ENCODE measurements around the gene BTBD16. TPM values are rescaled to one million over a fixed set of nuclear protein-coding genes. Genes with fewer than 3 reads are reported as not detected.

BTBD16 gene
- total and polyA plus RNA-seq, 2 experiments from 2014 or later: 0.09 to 0.16 TPM

DNA sequence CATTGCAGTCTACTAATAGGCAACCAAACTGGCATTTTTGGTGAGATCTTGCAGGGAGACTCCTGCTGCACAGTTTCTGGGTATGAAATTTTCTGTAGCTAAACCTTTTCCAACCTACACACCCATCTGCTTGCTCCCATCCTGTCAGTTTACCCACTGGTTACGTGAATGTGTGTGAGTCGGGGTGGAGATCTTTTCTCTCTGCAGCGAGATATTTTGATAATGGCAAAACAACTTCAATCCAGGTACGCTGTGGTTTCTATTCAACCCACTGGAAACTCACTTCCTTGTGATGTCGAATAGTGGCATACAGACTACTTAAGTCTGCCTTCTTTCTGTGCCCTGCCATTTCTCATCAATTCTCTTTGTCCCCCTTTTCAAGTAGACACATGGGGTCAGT, 107.9 kb downstream of the BTBD16 start:
- H3K36me3 ChIP-seq: no peaks in the 10 kb centered on the region
- no peaks in the 10 kb centered on the region for H3K9me3 ChIP-seq (ENCODE audit: low read depth)
- H3K27ac ChIP-seq: no peak overlapping the region
- TF ChIP-seq, protein P1, sequence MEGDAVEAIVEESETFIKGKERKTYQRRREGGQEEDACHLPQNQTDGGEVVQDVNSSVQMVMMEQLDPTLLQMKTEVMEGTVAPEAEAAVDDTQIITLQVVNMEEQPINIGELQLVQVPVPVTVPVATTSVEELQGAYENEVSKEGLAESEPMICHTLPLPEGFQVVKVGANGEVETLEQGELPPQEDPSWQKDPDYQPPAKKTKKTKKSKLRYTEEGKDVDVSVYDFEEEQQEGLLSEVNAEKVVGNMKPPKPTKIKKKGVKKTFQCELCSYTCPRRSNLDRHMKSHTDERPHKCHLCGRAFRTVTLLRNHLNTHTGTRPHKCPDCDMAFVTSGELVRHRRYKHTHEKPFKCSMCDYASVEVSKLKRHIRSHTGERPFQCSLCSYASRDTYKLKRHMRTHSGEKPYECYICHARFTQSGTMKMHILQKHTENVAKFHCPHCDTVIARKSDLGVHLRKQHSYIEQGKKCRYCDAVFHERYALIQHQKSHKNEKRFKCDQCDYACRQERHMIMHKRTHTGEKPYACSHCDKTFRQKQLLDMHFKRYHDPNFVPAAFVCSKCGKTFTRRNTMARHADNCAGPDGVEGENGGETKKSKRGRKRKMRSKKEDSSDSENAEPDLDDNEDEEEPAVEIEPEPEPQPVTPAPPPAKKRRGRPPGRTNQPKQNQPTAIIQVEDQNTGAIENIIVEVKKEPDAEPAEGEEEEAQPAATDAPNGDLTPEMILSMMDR (IDR thresholded peaks at IDR 0.05; ENCODE audit: low read depth, low read length): no peak
- H3K4me1 ChIP-seq (ENCODE audit: low read depth): peaks cover 4% of the 10 kb centered on the region
- DNase-seq (ENCODE audit: low read depth in 1 of 2, low spot score in 1 of 2): no peak
- H3K27me3 ChIP-seq: no peaks in the 10 kb centered on the region
- H3K4me3 ChIP-seq: no peak overlapping the region

DNA sequence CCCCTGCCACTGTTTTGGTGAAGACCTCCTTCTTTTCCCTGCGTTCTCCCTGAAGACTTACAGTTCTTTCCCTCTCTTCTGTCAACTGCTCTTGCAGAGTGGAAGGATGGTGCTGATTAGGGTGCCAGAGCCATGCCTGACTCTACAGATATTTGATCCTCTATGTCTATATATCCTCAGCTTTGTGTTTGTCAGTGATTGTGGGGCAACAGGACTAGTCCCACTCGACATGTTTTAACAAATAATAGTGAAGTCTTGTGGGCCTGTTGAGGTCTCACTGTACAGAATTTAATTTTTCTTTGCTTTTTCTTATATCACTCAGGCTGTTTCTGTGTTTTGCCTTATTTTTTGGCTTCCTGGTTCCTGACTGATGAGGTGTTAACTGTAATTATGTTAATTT, 108.4 kb downstream of the BTBD16 start:
- H3K4me3 ChIP-seq: no peak overlapping the region
- no peaks in the 10 kb centered on the region for H3K9me3 ChIP-seq (ENCODE audit: low read depth)
- no peak overlapping the region for H3K27ac ChIP-seq
- peaks cover 4% of the 10 kb centered on the region for H3K4me1 ChIP-seq (ENCODE audit: low read depth)
- no peaks in the 10 kb centered on the region for H3K36me3 ChIP-seq
- no peaks in the 10 kb centered on the region for H3K27me3 ChIP-seq
- TF ChIP-seq, protein P1 (IDR thresholded peaks at IDR 0.05; ENCODE audit: low read depth, low read length): no peak
- DNase-seq (ENCODE audit: low read depth in 1 of 2, low spot score in 1 of 2): no peak

DNA sequence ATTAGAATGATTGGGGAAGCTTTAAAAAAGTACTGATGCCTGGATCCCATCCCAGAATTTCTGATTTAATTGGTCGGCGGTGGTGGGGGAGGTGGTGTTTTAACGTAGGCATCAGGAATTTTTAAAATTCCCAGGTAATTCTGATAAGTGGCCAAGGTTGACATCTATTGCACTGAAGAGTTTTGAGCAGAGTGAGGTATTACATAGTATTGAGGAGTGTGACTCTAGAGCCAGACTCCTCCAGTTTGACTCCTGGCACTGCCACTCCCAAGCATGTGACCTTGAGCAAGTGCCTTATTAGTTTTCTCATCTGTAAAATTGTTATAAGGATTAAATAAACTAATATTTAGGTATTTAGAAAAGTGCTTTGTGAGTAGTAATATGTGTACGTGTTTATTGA, 109.6 kb downstream of the BTBD16 start:
- H3K27me3 ChIP-seq: no peaks in the 10 kb centered on the region
- H3K27ac ChIP-seq: no peak overlapping the region
- no peak for DNase-seq (ENCODE audit: low read depth in 1 of 2, low spot score in 1 of 2)
- H3K4me1 ChIP-seq (ENCODE audit: low read depth): peaks cover 2% of the 10 kb centered on the region
- H3K9me3 ChIP-seq (ENCODE audit: low read depth): no peaks in the 10 kb centered on the region
- no peaks in the 10 kb centered on the region for H3K36me3 ChIP-seq
- TF ChIP-seq, protein P1 (IDR thresholded peaks at IDR 0.05; ENCODE audit: low read depth, low read length): no peak
- no peak overlapping the region for H3K4me3 ChIP-seq

DNA sequence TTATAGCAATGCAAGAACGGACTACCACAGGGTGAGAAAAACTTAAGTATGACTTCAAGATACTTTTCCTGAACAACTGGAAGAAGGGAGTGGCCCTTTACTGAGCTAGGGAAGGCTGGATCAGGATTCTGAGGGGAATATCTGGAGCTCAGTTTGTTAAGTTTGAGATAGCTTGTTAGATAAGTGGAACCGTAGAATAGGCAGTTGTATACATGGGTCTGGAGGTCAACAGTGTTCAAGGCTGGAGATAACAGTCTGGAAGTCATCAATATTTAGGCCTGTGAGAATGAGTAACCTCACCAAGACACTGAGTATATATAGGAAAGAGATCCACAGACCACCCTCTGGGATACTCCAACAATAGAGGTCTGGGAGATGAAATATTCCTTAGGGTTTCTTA, 110.6 kb downstream of the BTBD16 start:
- no peaks in the 10 kb centered on the region for H3K9me3 ChIP-seq (ENCODE audit: low read depth)
- H3K27me3 ChIP-seq: no peaks in the 10 kb centered on the region
- no peaks in the 10 kb centered on the region for H3K4me1 ChIP-seq (ENCODE audit: low read depth)
- DNase-seq (ENCODE audit: low read depth in 1 of 2, low spot score in 1 of 2): no peak
- H3K36me3 ChIP-seq: no peaks in the 10 kb centered on the region
- TF ChIP-seq, protein P1 (IDR thresholded peaks at IDR 0.05; ENCODE audit: low read depth, low read length): no peak
- H3K27ac ChIP-seq: no peak overlapping the region
- no peak overlapping the region for H3K4me3 ChIP-seq

DNA sequence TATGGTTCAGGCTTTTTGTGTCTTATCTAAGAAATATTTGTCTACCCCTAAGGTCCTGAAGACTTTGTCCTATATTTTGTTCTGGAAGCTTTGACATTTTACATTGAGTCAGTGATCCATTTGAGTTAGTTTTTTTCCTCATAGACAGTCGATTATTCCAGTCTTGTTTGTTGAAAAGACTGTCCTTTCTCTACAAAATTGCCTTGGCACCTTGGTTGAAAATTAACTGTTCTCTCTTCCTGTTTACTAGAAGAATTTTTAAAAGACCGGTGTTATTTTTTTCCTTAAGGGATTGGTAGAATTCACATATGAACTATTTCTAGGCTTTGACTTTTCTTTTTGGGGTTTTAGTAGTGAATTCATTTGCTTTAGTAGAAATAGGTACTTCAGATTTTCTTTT, 115.4 kb downstream of the BTBD16 start:
- H3K27me3 ChIP-seq: no peaks in the 10 kb centered on the region
- H3K4me3 ChIP-seq: no peak overlapping the region
- H3K9me3 ChIP-seq (ENCODE audit: low read depth): no peaks in the 10 kb centered on the region
- H3K36me3 ChIP-seq: no peaks in the 10 kb centered on the region
- no peak for DNase-seq (ENCODE audit: low read depth in 1 of 2, low spot score in 1 of 2)
- no peaks in the 10 kb centered on the region for H3K4me1 ChIP-seq (ENCODE audit: low read depth)
- TF ChIP-seq, protein P1 (IDR thresholded peaks at IDR 0.05; ENCODE audit: low read depth, low read length): no peak
- no peak overlapping the region for H3K27ac ChIP-seq

DNA sequence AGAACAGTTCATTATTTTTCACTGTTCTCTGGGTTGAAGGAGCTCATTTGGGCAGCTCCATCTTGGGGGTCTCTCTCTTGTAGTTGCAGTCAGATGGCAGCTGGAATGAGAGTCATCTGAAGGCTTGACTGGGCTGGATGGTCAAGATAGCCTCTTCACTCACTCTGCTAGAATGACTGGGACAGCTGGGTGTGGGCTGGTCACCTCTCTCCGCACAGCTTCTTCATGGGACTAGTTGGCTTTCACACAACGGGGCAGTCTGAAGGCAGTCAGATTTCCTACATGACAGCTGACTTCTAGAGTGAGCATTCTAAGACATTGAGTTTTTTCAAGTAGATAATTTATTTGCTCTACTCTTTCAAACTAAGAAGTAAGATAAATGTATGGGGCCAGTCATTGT, 116.5 kb downstream of the BTBD16 start:
- no peaks in the 10 kb centered on the region for H3K9me3 ChIP-seq (ENCODE audit: low read depth)
- no peak overlapping the region for H3K27ac ChIP-seq
- TF ChIP-seq, protein P1 (IDR thresholded peaks at IDR 0.05; ENCODE audit: low read depth, low read length): no peak
- H3K27me3 ChIP-seq: no peaks in the 10 kb centered on the region
- DNase-seq (ENCODE audit: low read depth in 1 of 2, low spot score in 1 of 2): no peak
- no peaks in the 10 kb centered on the region for H3K36me3 ChIP-seq
- H3K4me1 ChIP-seq (ENCODE audit: low read depth): no peaks in the 10 kb centered on the region
- H3K4me3 ChIP-seq: no peak overlapping the region
